Kidney epithelial cell (primary cell): ENCODE data around the gene GCC1. TPM values are rescaled to one million over a fixed set of nuclear protein-coding genes. Genes with fewer than 3 reads are reported as not detected.

Source experiments
- DNase-seq: peaks from one replicate; pipeline ENCODE4 v3.0.0-alpha.2; 2010; ENCODE audit warnings: low read depth
- H3K27me3 ChIP-seq: 2 replicates; pipeline ENCODE4 v1.6.0; 2011; ENCODE audit warnings: low read length; ENCODE audit not compliant: control insufficient read depth, insufficient read depth
- H3K36me3 ChIP-seq: 2 replicates; pipeline ENCODE4 v1.5.1; 2011; ENCODE audit warnings: low read length; ENCODE audit not compliant: control insufficient read depth, insufficient read depth
- H3K4me3 ChIP-seq: 2 replicates; pipeline ENCODE4 v1.5.1; 2011; ENCODE audit warnings: low read depth, mild to moderate bottlenecking, control low read depth, low read length
- total RNA-seq: library from RNA; depleted of rRNA; stranded (reverse); fragments of >200 nt; gene quantifications from 2 replicates; pipeline ENCODE4 v1.2.3, GENCODE V29; 2015
- TF ChIP-seq, protein P1 (sequence below): IDR thresholded peaks from 2 replicates; pipeline ENCODE4 v1.5.1; 2011; ENCODE audit warnings: mild to moderate bottlenecking, moderate library complexity, low read length, control low read depth, inconsistent platforms; ENCODE audit not compliant: insufficient read depth, poor library complexity, severe bottlenecking

Gene GCC1
- total RNA-seq, 1 donor from 2014 or later, result 35.0 TPM

DNA sequence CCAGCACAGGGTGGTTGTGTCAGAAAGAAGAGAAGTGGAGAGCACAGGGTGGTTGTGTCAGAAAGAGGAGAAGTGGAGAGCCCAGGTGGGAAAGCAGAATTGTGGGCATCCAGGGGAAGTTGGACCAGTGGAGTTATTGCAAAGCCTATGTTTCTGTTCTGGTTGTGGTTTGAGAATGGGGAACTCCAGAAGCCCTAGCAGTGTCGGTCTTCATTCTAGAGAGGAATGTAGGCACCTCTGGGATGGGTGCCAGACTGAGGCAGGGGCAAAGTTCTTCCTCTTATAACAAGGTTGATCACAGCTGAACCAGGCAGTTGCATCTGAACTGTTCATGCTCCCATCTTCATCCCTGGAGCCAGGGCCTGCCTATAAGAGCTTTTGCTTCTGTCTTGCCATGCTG lies 9.1 kb upstream of the GCC1 start:
- DNase-seq, result no peak
- Histone ChIP-seq H3K36me3 (no peaks in the 10 kb centered on the region), H3K4me3 (no peak overlapping the region), H3K27me3 (no peaks in the 10 kb centered on the region)
- TF ChIP-seq, protein P1, sequence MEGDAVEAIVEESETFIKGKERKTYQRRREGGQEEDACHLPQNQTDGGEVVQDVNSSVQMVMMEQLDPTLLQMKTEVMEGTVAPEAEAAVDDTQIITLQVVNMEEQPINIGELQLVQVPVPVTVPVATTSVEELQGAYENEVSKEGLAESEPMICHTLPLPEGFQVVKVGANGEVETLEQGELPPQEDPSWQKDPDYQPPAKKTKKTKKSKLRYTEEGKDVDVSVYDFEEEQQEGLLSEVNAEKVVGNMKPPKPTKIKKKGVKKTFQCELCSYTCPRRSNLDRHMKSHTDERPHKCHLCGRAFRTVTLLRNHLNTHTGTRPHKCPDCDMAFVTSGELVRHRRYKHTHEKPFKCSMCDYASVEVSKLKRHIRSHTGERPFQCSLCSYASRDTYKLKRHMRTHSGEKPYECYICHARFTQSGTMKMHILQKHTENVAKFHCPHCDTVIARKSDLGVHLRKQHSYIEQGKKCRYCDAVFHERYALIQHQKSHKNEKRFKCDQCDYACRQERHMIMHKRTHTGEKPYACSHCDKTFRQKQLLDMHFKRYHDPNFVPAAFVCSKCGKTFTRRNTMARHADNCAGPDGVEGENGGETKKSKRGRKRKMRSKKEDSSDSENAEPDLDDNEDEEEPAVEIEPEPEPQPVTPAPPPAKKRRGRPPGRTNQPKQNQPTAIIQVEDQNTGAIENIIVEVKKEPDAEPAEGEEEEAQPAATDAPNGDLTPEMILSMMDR, result no peak

- Histone ChIP-seq H3K36me3 (no peaks in the 10 kb centered on the region), H3K27me3 (no peaks in the 10 kb centered on the region), H3K4me3 (no peak overlapping the region)
- TF ChIP-seq, protein P1, result no peak
- DNase-seq, result no peak
Observed at GRCh38 chr7:127592550-127592949, 7.2 kb upstream of the GCC1 start.

- H3K4me3 ChIP-seq, result no peak overlapping the region
- H3K27me3 ChIP-seq, result no peaks in the 10 kb centered on the region
- DNase-seq, result no peak
- no peaks in the 10 kb centered on the region for H3K36me3 ChIP-seq
- TF ChIP-seq, protein P1, result no peak
Observed at GRCh38 chr7:127591591-127591990, 6.2 kb upstream of the GCC1 start.

DNA sequence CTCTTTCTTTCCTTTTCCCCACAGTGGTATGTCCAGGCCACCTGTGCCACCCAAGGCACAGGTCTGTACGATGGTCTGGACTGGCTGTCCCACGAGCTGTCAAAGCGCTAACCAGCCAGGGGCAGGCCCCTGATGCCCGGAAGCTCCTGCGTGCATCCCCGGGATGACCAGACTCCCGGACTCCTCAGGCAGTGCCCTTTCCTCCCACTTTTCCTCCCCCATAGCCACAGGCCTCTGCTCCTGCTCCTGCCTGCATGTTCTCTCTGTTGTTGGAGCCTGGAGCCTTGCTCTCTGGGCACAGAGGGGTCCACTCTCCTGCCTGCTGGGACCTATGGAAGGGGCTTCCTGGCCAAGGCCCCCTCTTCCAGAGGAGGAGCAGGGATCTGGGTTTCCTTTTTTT lies 5.8 kb upstream of the GCC1 start:
- DNase-seq, result no peak
- Histone ChIP-seq H3K27me3 (no peaks in the 10 kb centered on the region), H3K4me3 (no peak overlapping the region), H3K36me3 (no peaks in the 10 kb centered on the region)
- TF ChIP-seq, protein P1, result no peak

GRCh38 chr7:127589896-127590295 lies 4.5 kb upstream of the GCC1 start:
- TF ChIP-seq, protein P1, result no peak
- Histone ChIP-seq H3K36me3 (no peaks in the 10 kb centered on the region), H3K27me3 (no peaks in the 10 kb centered on the region), H3K4me3 (no peak overlapping the region)
- no peak for DNase-seq

DNA sequence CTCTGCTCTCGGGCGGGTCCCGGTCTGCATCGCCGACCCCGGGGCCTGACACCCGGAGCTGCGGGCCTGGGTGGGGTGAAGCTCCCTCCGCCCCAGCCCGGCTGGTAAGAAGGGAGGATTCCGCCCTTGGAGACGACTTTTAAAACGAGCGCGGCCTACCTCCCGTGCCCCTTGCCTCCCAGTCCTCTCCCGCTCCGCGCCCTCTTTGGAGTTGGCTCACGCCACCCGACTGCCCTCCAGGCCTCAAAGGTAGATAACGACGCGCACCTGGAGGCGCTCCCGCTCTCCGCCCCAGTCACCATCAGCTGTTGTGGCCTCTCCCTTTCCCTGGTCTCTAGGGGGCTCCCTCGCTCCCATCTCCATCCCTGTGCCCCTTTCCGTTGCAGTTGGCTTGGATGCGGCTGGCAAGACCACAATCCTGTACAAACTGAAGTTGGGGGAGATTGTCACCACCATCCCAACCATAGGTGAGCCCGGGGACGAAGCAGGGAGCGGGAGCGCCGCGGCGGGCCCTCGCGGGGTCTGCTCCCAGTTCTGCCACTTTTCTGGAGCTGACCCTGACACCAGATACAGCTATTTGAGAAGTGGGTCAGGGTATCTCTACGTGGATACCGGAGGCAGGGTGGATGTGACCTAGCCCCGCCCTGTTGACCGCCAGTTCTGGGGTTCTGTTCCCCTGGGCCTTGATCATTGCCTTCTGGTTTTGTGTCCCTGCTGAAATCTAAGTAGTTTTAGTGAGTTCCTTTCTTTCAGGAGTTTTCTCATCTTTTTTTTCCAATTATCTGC lies 3.5 kb upstream of the GCC1 start:
- no peak for DNase-seq
- TF ChIP-seq, protein P1, result peak; percentile 73

More for the DNA sequence above, 3.5 kb upstream of the GCC1 start:
- Histone ChIP-seq H3K36me3 (no peaks in the 10 kb centered on the region), H3K27me3 (no peaks in the 10 kb centered on the region), H3K4me3 (peak overlapping the region; percentile 94)
